Measurements from ENCODE around the gene ZNF410.
"Not testable (repeated sequence)": the region's sequence is repeated elsewhere in the genome, so short reads cannot be mapped to it uniquely, and the experiment has no call there.

The ZNF410 gene

GRCh38 chr14:73896521-73896920 is 9.9 kb downstream of the ZNF410 start:
- TF ChIP-seq CTCF (IDR thresholded peaks at IDR 0.05; ENCODE audit: insufficient read depth, low read depth, low read length, missing control alignments) = no peak
- DNase-seq (ENCODE audit: low read depth) = no peak
- H3K4me3 ChIP-seq (ENCODE audit: low read length) = no peak overlapping the region

GRCh38 chr14:73903028-73903427 is 16.4 kb downstream of the ZNF410 start:
- TF ChIP-seq CTCF (IDR thresholded peaks at IDR 0.05; ENCODE audit: insufficient read depth, low read depth, low read length, missing control alignments) = no peak
- no peak overlapping the region for H3K4me3 ChIP-seq (ENCODE audit: low read length)
- DNase-seq (ENCODE audit: low read depth) = no peak

GRCh38 chr14:73909681-73910080 is 23.0 kb downstream of the ZNF410 start:
- DNase-seq (ENCODE audit: low read depth) = no peak
- H3K4me3 ChIP-seq (ENCODE audit: low read length) = no peak overlapping the region
- no peak for TF ChIP-seq CTCF (IDR thresholded peaks at IDR 0.05; ENCODE audit: insufficient read depth, low read depth, low read length, missing control alignments)

GRCh38 chr14:73913256-73913655 is 26.6 kb downstream of the ZNF410 start:
- no peak for DNase-seq (ENCODE audit: low read depth)
- no peak for TF ChIP-seq CTCF (IDR thresholded peaks at IDR 0.05; ENCODE audit: insufficient read depth, low read depth, low read length, missing control alignments)
- no peak overlapping the region for H3K4me3 ChIP-seq (ENCODE audit: low read length)

GRCh38 chr14:73916324-73916723 is 29.7 kb downstream of the ZNF410 start:
- no peak for TF ChIP-seq CTCF (IDR thresholded peaks at IDR 0.05; ENCODE audit: insufficient read depth, low read depth, low read length, missing control alignments)
- H3K4me3 ChIP-seq (ENCODE audit: low read length) = no peak overlapping the region
- DNase-seq (ENCODE audit: low read depth) = no peak

GRCh38 chr14:73919457-73919856 is 32.8 kb downstream of the ZNF410 start:
- not testable (repeated sequence) for H3K4me3 ChIP-seq (ENCODE audit: low read length); DNase-seq (ENCODE audit: low read depth)

GRCh38 chr14:73924337-73924736 is 37.7 kb downstream of the ZNF410 start:
- DNase-seq (ENCODE audit: low read depth) = no peak
- no peak for TF ChIP-seq CTCF (IDR thresholded peaks at IDR 0.05; ENCODE audit: insufficient read depth, low read depth, low read length, missing control alignments)
- no peak overlapping the region for H3K4me3 ChIP-seq (ENCODE audit: low read length)

GRCh38 chr14:73935666-73936065 is 49.0 kb downstream of the ZNF410 start:
- H3K4me3 ChIP-seq (ENCODE audit: low read length) = no peak overlapping the region
- peak; percentile 14 for DNase-seq (ENCODE audit: low read depth)
- TF ChIP-seq CTCF (IDR thresholded peaks at IDR 0.05; ENCODE audit: insufficient read depth, low read depth, low read length, missing control alignments) = no peak
